Activated T-helper 1 cell treated with anti-CD3 and anti-CD28 coated beads, Interleukin-12 subunit alpha, Interleukin-12 subunit beta, Interleukin-2, Interleukin-4 antibody, amounts not matched to agents 30 ng/mL and 10 ng/mL and 1 ng/mL, durations not matched to agents 14 hours and 24 hours and 36 hours (primary cell): ENCODE data around the gene RPL10. TPM values are rescaled to one million over a fixed set of nuclear protein-coding genes. Genes with fewer than 3 reads are reported as not detected.

Experiments
- DNase-seq: peaks from one replicate; pipeline ENCODE4 v3.0.0; 2021; ENCODE audit warnings: low spot score
- H3K27ac Mint-ChIP-seq: one replicate; pipeline ENCODE4 v1.8.0; 2021; ENCODE audit warnings: mild to moderate bottlenecking, mixed read lengths
- H3K27me3 Mint-ChIP-seq: one replicate; pipeline ENCODE4 v1.8.0; 2022; ENCODE audit warnings: mild to moderate bottlenecking, moderate library complexity, mixed read lengths; ENCODE audit not compliant: insufficient read depth
- H3K36me3 Mint-ChIP-seq: one replicate; pipeline ENCODE4 v1.8.0; 2021; ENCODE audit warnings: low read depth, mixed read lengths
- H3K4me1 Mint-ChIP-seq: one replicate; pipeline ENCODE4 v1.8.0; 2021; ENCODE audit warnings: low read depth, mixed read lengths
- H3K4me3 Mint-ChIP-seq: one replicate; pipeline ENCODE4 v1.8.0; 2021; ENCODE audit warnings: mild to moderate bottlenecking, moderate library complexity, mixed read lengths
- H3K9me3 Mint-ChIP-seq: one replicate; pipeline ENCODE4 v1.8.0; 2021; ENCODE audit warnings: mixed read lengths
- intact Hi-C: fragments of 100-400 bp; cut with micrococcal nuclease; formaldehyde crosslinking; loops from one replicate; pipeline ENCODE4 v1.15.1; 2024
- total RNA-seq: library from RNA; stranded (reverse); gene quantifications from 2 replicates; pipeline ENCODE4 v1.2.3, GENCODE V29; 2022

The RPL10 gene
- total RNA-seq, 1 donor from 2014 or later, result 2,261 TPM

DNA sequence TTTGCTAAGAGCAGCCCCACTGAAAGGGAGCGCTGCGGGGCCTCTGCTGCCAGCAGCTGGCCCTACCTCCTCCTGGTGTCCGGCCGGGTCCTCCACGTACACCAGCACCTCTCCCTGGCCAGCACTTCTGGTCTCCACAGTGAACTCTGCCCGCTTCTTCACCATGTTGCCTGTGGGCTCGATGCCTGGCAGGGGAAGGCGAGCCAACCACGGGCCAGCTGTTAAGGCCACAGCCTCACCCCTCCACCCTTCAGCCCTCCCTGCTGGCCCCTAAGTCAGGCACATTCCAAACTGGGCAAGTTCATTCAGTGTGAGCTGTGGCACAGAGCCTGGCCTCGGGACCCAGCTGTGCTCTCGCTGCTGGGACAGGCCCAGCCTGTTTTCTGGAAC lies 31.5 kb upstream of the RPL10 start:
- no peak overlapping the region for H3K4me3 Mint-ChIP-seq
- no peaks in the 10 kb centered on the region for H3K27me3 Mint-ChIP-seq
- intact Hi-C loops, result no loop called here
- H3K9me3 Mint-ChIP-seq, result no peaks in the 10 kb centered on the region
- peaks cover 19% of the 10 kb centered on the region for H3K36me3 Mint-ChIP-seq
- H3K27ac Mint-ChIP-seq, result peak overlapping the region; percentile 48
- DNase-seq, result no peak
- H3K4me1 Mint-ChIP-seq, result peaks cover 5% of the 10 kb centered on the region

DNA sequence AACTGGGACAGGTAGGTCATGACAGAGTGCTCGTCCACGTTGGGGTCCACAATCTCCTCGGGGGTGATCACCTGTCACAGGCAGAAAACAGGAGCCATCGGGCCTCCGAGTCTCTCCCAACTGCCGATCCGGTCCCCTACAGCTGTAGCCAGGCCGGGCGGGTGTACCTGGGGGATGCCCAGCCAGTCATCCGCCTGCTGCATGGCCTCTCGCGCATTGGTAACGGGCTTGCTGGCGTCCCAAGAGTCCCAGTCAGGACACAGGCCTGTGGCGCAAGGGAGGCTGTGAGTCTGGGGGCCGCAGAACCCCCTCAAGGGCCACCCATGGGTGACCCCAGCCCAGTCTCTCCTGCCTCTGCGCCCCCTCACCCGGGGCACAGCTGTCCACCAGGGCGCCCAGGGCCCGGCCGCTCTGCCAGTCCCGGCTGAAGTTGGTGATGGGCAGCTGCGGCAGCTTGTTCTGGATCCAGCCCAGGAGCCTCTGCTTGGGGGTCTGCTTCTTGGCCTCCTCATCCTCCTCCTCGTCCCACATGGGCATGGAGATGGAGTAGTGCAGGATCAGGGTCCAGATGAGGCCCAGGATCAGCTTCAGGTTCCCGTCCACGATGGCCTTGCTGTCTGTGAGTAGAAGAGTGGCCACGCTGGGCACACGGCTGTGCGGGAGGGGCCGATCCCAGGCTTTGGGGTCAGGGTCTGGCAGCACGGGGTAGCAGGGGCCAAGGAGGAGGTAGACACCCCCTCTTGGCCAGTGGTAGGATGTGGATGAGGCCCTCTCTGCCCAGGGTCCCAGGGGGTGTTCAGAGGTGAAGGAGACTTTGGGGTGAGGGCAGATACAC lies 30.5 kb upstream of the RPL10 start:
- no peak for DNase-seq
- peaks cover 5% of the 10 kb centered on the region for H3K4me1 Mint-ChIP-seq
- peak overlapping the region; percentile 95 for H3K4me3 Mint-ChIP-seq
- intact Hi-C loops, result loop anchor here (1.0 to 2.0 kb wide), 3 partner anchors 43 to 395 kb away; partner anchors contain the start of genes ATP6AP1, TAFAZZIN and TMEM187
- H3K9me3 Mint-ChIP-seq, result no peaks in the 10 kb centered on the region
- no peaks in the 10 kb centered on the region for H3K27me3 Mint-ChIP-seq
- peak overlapping the region; percentile 90 for H3K27ac Mint-ChIP-seq
- H3K36me3 Mint-ChIP-seq, result peaks cover 17% of the 10 kb centered on the region

DNA sequence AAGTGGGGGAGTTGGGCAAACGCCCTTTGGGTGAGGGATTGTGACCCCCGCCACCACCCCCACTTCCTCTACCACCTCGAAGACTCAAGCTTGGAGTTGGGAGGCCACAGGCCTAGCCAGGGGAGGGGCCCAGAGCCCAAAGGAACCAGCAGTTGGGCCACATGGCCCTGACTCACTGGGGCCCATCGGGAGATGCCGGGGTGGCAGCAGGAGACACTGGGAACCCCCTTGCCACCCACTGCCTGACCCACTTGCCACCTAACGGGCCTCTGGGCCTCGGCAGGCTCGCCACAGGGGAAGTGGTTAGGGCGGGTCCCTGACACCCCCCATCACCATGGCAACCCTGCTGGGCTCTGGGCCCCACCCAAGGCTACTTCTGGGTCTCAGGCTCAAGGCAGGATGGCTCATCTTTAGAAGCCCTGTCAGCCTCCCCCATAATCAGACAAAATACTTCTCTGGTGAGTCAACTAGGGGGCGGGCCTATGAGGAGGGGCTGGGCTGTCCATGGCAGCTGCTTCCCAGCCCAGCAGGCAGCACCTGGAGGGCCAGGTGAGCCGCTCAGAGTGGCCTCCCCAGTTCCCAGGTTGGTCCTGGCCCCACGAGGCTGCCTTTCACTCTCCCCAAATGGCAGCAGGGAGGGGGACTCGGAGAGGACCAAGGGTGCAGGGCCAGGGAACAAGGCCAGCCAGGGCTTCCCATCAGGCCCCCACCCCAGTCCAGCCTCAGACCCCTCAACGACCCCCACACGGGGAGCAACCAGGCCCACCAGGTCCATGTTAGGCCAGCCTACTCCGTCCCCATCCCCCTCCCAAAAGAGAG lies 29.3 kb upstream of the RPL10 start:
- intact Hi-C loops, result loop anchor here (1.0 to 2.0 kb wide), 4 partner anchors 9 to 396 kb away; partner anchors contain the start of genes ATP6AP1, TAFAZZIN and TMEM187

DNA sequence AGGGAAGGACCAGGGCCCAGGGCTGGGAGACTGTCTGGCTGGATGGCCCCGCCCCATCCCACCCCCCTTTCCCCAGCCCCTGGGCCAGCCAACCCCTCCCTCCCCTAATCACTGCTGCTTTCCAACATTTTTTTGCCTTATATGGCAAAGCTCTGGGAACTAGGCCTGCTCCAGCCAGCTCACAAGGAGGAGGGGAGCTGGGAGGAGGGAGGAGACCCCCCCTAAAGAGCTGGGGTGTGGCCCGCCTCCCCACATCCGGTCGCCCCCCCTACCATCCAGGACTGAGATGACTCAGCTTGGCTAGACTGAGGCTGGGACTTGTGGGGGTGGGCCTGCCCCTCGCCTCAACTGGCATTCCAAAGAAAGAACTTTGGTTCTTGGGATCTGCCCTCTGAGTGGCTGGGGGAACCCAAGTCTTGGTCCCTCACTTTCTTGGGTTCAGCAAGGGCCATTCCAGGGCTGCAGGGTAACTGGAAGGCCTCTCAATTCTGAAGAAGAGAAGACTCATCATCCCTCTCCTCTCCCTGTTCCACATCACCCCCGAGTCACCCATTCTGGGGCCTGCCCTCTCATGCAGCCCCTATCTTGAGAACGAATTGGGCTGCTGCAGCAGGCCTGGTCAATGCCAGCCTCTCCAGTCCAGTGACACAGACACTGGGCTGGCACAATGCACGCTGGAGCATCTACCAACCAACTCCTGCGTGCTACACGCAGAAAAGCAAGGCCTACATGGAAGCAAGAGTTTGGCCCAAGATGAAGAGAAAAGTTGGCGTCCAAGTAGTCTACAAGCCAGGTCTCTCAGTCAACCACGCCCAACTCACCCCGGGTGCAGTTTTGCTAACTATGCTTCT lies 28.5 kb upstream of the RPL10 start:
- intact Hi-C loops, result loop anchor here (1.0 to 2.0 kb wide), 4 partner anchors 9 to 441 kb away; partner anchors contain the start of genes TAFAZZIN and TMEM187
- peaks cover 11% of the 10 kb centered on the region for H3K4me1 Mint-ChIP-seq
- no peaks in the 10 kb centered on the region for H3K27me3 Mint-ChIP-seq
- no peaks in the 10 kb centered on the region for H3K9me3 Mint-ChIP-seq
- H3K36me3 Mint-ChIP-seq, result peaks cover 11% of the 10 kb centered on the region
- DNase-seq, result peak; percentile 61
- peak overlapping the region; percentile 83 for H3K27ac Mint-ChIP-seq
- peak overlapping the region; percentile 95 for H3K4me3 Mint-ChIP-seq

More for the DNA sequence above, 29.3 kb upstream of the RPL10 start:
- DNase-seq, result peak; percentile 82
- Mint-ChIP-seq H3K36me3 (peaks cover 12% of the 10 kb centered on the region), H3K27ac (peak overlapping the region; percentile 90), H3K9me3 (no peaks in the 10 kb centered on the region), H3K27me3 (no peaks in the 10 kb centered on the region), H3K4me3 (peak overlapping the region; percentile 95), H3K4me1 (peaks cover 11% of the 10 kb centered on the region)

DNA sequence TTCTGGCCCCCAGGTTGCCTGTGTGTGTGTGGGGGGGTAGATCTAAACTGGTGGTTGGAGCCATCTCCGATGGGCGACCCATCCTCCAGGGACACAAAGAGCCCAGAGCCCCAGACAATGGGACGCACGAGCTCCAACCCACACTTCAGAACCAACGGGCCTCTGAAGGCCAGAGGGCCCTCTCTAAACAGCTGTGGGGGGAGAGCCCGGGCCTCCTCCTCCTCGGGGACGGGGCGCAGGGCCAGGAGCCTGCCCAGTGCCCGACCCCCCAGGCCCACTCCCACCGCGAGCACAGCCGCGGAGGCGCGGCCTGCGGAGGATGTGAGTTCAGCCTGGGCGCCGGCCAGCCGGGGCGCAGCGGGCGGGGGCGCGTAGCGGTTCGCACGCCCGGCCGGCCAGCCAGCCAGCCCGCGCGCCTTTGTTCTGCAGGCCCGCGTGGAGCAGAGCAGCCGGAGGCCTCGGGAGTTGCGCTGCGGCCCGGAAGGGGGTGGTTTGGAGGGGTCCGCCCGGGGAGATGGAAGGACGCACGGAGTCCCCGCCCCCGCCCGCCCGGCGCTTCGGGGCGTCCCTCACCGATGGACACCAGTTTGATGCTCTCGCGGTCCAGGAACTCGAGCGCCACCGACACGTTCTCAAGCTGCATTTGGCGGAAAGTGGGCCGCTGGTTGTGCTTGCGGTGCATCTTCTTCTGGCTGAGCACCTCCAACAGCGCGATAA lies 27.7 kb upstream of the RPL10 start:
- peaks cover 11% of the 10 kb centered on the region for H3K4me1 Mint-ChIP-seq
- no peaks in the 10 kb centered on the region for H3K27me3 Mint-ChIP-seq
- peak overlapping the region; percentile 83 for H3K27ac Mint-ChIP-seq
- no peaks in the 10 kb centered on the region for H3K9me3 Mint-ChIP-seq
- intact Hi-C loops, result loop anchor here (1.0 to 2.0 kb wide), 3 partner anchors 109 to 442 kb away; partner anchors contain the start of genes LAGE3 and SLC10A3
- H3K36me3 Mint-ChIP-seq, result peaks cover 9% of the 10 kb centered on the region
- H3K4me3 Mint-ChIP-seq, result peak overlapping the region; percentile 95
- DNase-seq, result no peak

DNA sequence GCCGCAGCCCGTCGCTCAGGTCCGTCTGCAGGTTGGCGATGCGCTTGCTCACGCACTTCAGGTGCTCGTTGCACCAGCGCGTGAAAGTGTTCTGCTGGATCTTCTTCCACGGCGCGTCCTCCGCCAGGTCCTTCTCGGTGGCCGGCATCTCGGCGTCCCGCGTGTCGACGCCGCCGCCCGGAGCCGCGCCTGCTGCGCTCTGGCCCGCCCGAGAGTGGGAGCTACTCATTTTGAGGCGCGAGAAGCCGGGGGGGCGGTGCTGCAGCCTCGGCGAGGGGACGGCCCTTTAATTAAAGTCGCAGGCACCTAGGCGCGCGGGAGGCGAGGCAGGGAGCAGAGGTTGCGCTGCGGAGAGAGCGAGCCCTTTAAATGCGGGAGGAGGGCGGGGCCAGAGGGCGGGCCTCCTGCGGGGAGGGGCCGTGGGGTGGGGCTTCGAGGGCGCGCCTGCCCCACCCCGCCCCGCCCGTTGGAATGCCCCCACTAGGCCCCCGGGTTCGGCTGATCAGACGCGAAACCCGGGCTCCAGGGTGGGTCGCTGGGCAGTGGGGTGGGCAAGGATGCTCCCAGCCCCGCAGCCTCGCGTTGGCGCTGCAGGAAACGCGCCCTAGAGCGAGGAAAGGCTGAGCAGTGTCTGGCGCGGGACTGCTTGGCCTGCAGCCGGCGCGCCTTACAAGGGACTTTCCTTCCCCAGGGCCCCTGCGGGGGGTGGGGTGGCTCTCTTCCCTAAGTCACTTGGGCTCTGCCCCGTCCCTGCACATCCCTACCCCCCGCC lies 27.0 kb upstream of the RPL10 start:
- H3K4me3 Mint-ChIP-seq, result peak overlapping the region; percentile 84
- DNase-seq, result peak; percentile 88
- peak overlapping the region; percentile 63 for H3K27ac Mint-ChIP-seq
- H3K27me3 Mint-ChIP-seq, result no peaks in the 10 kb centered on the region
- peaks cover 11% of the 10 kb centered on the region for H3K4me1 Mint-ChIP-seq
- no peaks in the 10 kb centered on the region for H3K9me3 Mint-ChIP-seq
- intact Hi-C loops, result loop anchor here (1.0 to 2.0 kb wide), 3 partner anchors 108 to 442 kb away; partner anchors contain the start of genes LAGE3 and SLC10A3
- peaks cover 9% of the 10 kb centered on the region for H3K36me3 Mint-ChIP-seq

DNA sequence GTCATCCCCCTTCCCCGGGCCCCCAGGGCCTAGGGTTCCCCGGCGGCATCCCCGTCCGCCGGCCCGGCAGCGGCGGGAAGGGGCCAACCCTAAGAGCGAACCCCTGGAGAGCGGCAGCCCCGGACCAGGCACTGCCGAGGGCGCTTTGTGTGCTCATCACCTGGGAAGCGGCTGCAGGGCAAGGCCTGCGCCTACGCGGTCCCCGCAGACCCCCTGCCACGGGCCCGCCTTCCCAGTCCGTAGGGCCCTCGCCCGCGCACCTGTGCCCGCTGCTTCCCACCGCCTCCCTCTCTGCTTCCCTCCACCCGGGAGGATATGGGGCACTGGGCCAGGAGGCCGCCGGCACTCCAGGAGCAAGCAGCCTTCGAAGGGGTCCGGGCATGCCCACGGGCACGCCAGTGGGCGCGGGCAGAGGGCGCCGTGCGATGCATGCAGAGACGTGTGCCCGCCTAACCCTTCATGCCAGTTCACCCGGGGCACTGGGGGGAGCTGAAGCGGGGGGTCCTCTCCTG lies 26.3 kb upstream of the RPL10 start:
- Mint-ChIP-seq H3K9me3 (no peaks in the 10 kb centered on the region), H3K4me3 (peak overlapping the region; percentile 82), H3K27ac (no peak overlapping the region), H3K36me3 (peaks cover 9% of the 10 kb centered on the region), H3K4me1 (peaks cover 11% of the 10 kb centered on the region), H3K27me3 (no peaks in the 10 kb centered on the region)
- intact Hi-C loops, result loop anchor here (1.0 to 2.0 kb wide), 3 partner anchors 107 to 443 kb away; partner anchors contain the start of genes LAGE3 and SLC10A3
- no peak for DNase-seq

DNA sequence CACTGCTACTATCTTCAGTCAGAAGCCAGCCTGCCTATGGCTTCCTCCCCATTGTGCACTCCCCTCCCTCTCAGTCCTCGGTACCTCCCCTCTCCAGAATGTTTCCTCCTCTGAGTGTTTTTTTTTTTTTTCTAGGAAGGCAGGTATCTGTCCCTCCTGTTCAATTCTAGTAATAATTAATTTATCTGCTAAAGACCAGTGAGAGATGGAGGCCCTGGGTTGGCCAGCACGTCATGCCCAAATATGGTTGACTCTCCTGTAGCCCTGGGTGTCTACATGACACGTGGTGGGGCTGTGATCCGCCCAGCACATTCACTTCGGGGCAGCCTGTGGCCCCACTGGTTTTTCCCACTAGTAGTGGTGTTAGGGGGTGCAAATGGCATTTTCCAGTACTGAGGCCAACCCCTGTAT lies 25.6 kb upstream of the RPL10 start:
- no peak for DNase-seq
- Mint-ChIP-seq H3K4me3 (peak overlapping the region; percentile 82), H3K9me3 (no peaks in the 10 kb centered on the region), H3K36me3 (peaks cover 9% of the 10 kb centered on the region), H3K4me1 (peaks cover 15% of the 10 kb centered on the region), H3K27ac (peak overlapping the region; percentile 68), H3K27me3 (no peaks in the 10 kb centered on the region)
- intact Hi-C loops, result loop anchor here (1.0 kb wide), 1 partner anchor 162 kb away; no protein-coding TSS in a partner anchor

DNA sequence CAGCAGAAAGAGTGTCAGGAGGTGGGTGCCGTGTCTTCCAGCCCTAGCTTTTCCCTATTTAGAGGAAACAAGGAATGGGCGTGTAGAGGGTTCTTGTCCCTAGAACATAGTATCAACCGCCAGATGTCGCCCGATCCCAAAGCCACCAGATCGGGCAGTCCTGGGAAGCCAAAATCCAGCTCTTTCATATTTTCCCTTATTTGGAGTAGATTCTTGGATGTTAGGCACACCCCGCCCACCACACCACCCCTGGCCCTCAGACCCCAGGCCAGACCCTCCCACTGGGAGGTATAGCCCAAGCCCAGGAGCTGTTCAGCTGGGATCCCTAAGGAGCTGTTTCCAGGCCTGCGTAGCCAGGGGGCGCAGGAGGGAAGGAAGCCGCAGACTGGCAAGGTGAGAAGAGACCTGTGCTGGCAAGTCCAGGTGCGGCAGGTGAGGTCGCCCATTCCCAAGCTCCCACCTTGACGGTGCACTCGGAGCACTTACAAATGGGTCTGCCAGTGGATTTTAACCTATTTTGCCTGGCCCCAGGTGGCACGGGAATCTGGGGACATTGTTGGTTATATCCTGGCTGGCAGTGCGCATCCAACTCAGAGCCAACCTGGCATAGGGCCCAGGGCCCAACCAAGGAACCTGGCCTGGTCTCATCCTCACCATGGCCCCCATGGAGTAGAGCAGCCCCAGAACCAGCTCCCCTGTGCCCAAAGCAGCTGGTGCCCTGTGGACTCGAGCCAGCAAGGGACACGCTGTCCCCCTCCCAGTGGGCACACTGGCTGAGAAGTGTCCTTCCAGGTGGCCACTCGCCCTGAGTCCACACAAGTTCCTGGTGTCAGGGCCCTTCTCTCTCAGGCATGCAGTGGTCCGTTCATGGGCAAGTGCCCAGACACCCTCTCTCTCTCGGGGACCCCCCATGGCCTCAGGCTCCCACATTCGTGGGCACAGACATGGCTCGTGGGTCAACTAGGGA lies 24.6 kb upstream of the RPL10 start:
- peaks cover 9% of the 10 kb centered on the region for H3K4me1 Mint-ChIP-seq
- H3K4me3 Mint-ChIP-seq, result peak overlapping the region; percentile 82
- DNase-seq, result no peak
- intact Hi-C loops, result loop anchor here (1.0 kb wide), 1 partner anchor 161 kb away; no protein-coding TSS in a partner anchor
- H3K27ac Mint-ChIP-seq, result peak overlapping the region; percentile 31
- no peaks in the 10 kb centered on the region for H3K9me3 Mint-ChIP-seq
- peaks cover 6% of the 10 kb centered on the region for H3K36me3 Mint-ChIP-seq
- no peaks in the 10 kb centered on the region for H3K27me3 Mint-ChIP-seq
